Activated B cell treated with CpG ODN at 0.5 μM for 24 hours (primary cell): Measurements from ENCODE around the gene PEA15. TPM values are rescaled to one million over a fixed set of nuclear protein-coding genes. Genes with fewer than 3 reads are reported as not detected.

Experiments used
- ATAC-seq: fragments of 200-7000 bp; cut with Tn5 transposase; one replicate; pipeline ENCODE4 v1.10.0; 2021; ENCODE audit warnings: low read depth, mild to moderate bottlenecking, moderate library complexity
- CTCF ChIA-PET: fragments of 350-600 bp; sonication (Branson Sonifier 250); formaldehyde crosslinking; loops from one replicate; lab custom pipeline; 2021; ENCODE audit warnings: antibody characterized with exemption; lab: Charles Lee
- POLR2A ChIA-PET: fragments of 350-600 bp; sonication (Branson Sonifier 250); formaldehyde crosslinking; loops from one replicate; lab custom pipeline; 2021; ENCODE audit warnings: antibody characterized with exemption; lab: Charles Lee
- DNase-seq: peaks from one replicate; pipeline ENCODE4 v3.0.0; 2022
- H3K27ac Mint-ChIP-seq: one replicate; pipeline ENCODE4 v1.8.0; 2020; ENCODE audit warnings: mixed read lengths
- H3K27me3 Mint-ChIP-seq: one replicate; pipeline ENCODE4 v1.8.0; 2021; ENCODE audit warnings: mixed read lengths
- H3K36me3 Mint-ChIP-seq: one replicate; pipeline ENCODE4 v1.8.0; 2021; ENCODE audit warnings: low read depth, mixed read lengths
- H3K4me1 Mint-ChIP-seq: one replicate; pipeline ENCODE4 v1.8.0; 2021; ENCODE audit warnings: mixed read lengths
- H3K4me3 Mint-ChIP-seq: one replicate; pipeline ENCODE4 v1.8.0; 2020; ENCODE audit warnings: mild to moderate bottlenecking, mixed read lengths
- H3K9me3 Mint-ChIP-seq: one replicate; pipeline ENCODE4 v1.8.0; 2020; ENCODE audit warnings: mixed read lengths
- intact Hi-C: fragments of 100-400 bp; cut with micrococcal nuclease; formaldehyde crosslinking; loops from one replicate; pipeline ENCODE4 v1.15.1; 2024
- total RNA-seq: library from RNA; stranded (reverse); gene quantifications from 2 replicates; pipeline ENCODE4 v1.2.3, GENCODE V29; 2022
- TF ChIP-seq, protein P1 (sequence below): fragments of 200-600 bp; IDR thresholded peaks from one replicate; pipeline ENCODE4 v1.8.0; 2022; ENCODE audit warnings: antibody characterized with exemption, mild to moderate bottlenecking

Gene PEA15, protein sequence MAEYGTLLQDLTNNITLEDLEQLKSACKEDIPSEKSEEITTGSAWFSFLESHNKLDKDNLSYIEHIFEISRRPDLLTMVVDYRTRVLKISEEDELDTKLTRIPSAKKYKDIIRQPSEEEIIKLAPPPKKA
- total RNA-seq = 107 and 111 TPM in 2 replicates

DNA sequence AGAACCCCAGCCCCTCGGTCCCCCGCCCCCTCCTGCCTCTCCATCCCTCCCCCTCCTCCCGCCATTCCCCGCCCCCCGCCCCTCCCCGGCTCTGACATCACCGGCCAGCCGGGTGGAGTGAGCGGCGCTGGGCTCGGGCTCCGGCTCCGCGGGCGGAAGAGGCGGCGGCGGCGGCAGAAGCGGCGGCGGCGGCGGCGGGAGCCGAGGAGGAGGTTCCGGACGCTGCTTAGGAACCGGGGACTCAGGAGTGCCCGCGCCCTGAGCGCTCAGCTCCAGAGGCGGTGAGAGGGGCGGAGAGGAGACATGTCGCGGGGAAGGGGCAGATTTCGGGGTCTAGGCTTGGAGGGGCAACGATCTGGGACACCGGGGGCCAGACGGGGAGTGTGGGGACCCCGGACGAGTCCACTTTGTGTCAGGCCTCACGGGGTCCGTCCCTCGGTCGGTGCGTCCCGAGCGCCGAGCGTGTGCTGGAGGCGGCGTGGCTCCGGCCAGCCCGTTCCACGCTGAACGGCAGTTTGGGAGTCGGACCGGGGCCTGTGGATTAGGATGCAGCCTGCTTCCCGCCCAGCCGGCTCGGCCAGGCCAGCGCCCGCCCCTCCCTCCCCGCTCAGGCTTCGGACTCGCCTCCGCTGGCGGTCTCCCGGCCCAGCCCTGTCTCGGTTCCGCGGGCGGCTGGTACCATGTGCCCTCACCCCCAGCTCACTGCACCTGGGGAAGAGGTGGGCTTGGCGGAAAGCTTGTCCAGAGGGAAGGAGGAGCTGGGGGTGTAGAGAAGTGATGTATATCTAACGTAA, at the start of gene PEA15:
TSS of gene PEA15 (plus strand) at position 143 of the 794 bp plus-strand sequence. CDS start 6,161 bp downstream, outside the sequence.
- H3K27me3 Mint-ChIP-seq = no peaks in the 10 kb centered on the region
- H3K27ac Mint-ChIP-seq = peak within 1 kb of the TSS; percentile 95
- CTCF ChIA-PET = interaction anchor here (0.5 to 2.8 kb wide), 5 partner anchors 12 to 171 kb away, joined by 3 to 15 read pairs (median 7); no protein-coding TSS in a partner anchor
- H3K4me3 Mint-ChIP-seq = peak within 1 kb of the TSS; percentile 85
- DNase-seq (peak; percentile 69), ATAC-seq (peak; percentile 51)
- intact Hi-C loops = loop anchor here (10.0 kb wide), 1 partner anchor 1499 kb away; the partner anchor contains the start of gene FCRLA
- no peaks in the 10 kb centered on the region for H3K9me3 Mint-ChIP-seq
- peaks cover 40% of the 10 kb centered on the region for H3K36me3 Mint-ChIP-seq
- TF ChIP-seq, protein P1, sequence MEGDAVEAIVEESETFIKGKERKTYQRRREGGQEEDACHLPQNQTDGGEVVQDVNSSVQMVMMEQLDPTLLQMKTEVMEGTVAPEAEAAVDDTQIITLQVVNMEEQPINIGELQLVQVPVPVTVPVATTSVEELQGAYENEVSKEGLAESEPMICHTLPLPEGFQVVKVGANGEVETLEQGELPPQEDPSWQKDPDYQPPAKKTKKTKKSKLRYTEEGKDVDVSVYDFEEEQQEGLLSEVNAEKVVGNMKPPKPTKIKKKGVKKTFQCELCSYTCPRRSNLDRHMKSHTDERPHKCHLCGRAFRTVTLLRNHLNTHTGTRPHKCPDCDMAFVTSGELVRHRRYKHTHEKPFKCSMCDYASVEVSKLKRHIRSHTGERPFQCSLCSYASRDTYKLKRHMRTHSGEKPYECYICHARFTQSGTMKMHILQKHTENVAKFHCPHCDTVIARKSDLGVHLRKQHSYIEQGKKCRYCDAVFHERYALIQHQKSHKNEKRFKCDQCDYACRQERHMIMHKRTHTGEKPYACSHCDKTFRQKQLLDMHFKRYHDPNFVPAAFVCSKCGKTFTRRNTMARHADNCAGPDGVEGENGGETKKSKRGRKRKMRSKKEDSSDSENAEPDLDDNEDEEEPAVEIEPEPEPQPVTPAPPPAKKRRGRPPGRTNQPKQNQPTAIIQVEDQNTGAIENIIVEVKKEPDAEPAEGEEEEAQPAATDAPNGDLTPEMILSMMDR = no peak
- peaks cover 67% of the 10 kb centered on the region for H3K4me1 Mint-ChIP-seq
- POLR2A ChIA-PET = interaction anchor here (0.6 to 3.9 kb wide), 9 partner anchors 10 to 143 kb away, joined by 3 to 34 read pairs (median 5); partner anchors contain the start of genes DCAF8 and IGSF8

DNA sequence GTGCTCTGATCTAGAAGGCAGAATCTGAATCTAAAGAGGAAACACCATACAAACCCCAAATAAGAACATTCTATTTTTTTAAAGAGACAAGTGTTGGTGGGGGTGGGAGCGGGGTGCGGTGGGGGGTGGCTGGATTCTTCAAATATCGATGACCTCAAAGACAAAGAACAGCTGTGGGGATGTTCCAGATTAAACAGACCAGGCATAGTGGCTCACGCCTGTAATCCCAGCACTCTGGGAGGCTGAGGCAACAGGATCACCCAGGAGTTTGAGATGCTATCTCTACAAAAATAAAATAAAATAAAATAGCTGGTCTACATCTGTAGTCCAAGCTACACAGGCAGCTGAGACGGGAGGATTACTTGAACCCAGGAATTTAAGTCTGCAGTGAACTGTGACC, 48.8 kb upstream of the PEA15 start:
- H3K9me3 Mint-ChIP-seq = no peaks in the 10 kb centered on the region
- no peaks in the 10 kb centered on the region for H3K4me1 Mint-ChIP-seq

DNA sequence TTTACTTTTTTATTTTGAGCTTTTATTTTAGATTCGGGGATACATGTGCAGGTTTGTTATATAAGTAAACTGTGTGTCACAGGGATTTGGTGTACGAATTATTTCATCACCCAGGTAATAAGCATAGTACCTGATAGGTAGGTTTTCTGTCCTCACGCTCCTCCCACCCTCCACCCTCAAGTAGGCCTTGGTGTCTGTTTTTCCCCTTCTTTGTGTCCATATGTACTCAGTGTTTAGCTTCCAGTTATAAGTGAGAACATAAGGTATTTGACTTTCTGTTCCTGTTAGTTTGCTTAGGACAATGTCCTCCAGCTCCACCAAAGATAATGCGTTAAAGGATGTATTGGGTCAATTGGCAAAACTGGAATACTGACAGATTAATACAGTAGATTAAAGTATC, 48.0 kb upstream of the PEA15 start:
- ATAC-seq (no peak), DNase-seq (no peak)
- Mint-ChIP-seq H3K27me3 (peaks cover 6% of the 10 kb centered on the region), H3K4me3 (no peak overlapping the region), H3K36me3 (no peaks in the 10 kb centered on the region), H3K4me1 (peaks cover 1% of the 10 kb centered on the region), H3K27ac (no peak overlapping the region), H3K9me3 (no peaks in the 10 kb centered on the region)
- TF ChIP-seq, protein P1 = no peak
- CTCF ChIA-PET = no interaction called here
- intact Hi-C loops = no loop called here
- POLR2A ChIA-PET = no interaction called here

More for the DNA sequence above, 48.8 kb upstream of the PEA15 start:
- Mint-ChIP-seq H3K36me3 (no peaks in the 10 kb centered on the region), H3K4me3 (no peak overlapping the region), H3K27me3 (peaks cover 6% of the 10 kb centered on the region), H3K27ac (no peak overlapping the region)
- POLR2A ChIA-PET = no interaction called here
- intact Hi-C loops = no loop called here
- ATAC-seq (no peak), DNase-seq (no peak)
- CTCF ChIA-PET = no interaction called here
- TF ChIP-seq, protein P1 = no peak

DNA sequence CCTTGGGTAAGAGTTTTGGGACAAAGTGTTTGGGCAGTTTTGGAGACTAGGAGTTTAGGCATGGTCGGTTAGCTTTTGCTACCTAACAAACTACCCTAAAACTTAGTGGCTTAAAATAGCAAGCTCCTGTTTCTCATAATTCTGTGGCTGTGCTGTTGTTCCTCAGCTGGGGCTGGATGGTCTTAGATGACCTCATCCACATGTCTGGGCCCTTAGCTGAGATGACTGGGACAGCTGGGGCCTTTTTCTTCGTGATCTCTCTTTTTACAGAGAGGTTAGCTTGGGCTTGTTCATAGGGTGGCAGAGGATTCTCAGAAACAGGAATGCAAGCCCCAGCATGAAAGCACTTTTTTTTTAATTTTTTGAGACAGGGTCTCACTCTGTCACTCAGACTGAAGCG, 47.2 kb upstream of the PEA15 start:
- H3K9me3 Mint-ChIP-seq = no peaks in the 10 kb centered on the region
- ChIA-PET POLR2A (no interaction called here), CTCF (no interaction called here)
- H3K36me3 Mint-ChIP-seq = no peaks in the 10 kb centered on the region
- DNase-seq = no peak
- no peak for ATAC-seq
- H3K4me1 Mint-ChIP-seq = peaks cover 2% of the 10 kb centered on the region
- TF ChIP-seq, protein P1 = no peak
- H3K27ac Mint-ChIP-seq = no peak overlapping the region
- peaks cover 6% of the 10 kb centered on the region for H3K27me3 Mint-ChIP-seq
- H3K4me3 Mint-ChIP-seq = no peak overlapping the region
- intact Hi-C loops = no loop called here

DNA sequence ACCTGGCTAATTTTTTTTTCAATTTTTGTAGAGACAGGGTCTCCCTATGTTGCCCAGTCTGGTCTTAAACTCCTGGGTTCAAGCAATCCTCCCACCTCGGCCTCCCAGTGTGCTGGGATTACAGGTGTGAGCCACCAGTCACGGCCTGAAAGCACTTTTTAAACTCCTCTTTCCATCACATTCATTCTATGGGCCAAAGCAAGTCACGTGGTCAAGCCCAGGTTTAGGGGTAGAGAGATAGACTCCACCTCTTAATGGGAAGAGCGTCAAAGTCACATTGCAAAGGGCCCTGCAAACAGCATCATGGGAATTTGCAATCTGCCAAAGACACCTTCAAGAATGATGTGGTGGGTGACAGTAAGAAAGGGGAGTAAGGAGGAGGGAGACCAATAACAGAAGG, 46.6 kb upstream of the PEA15 start:
- ATAC-seq = no peak
- Mint-ChIP-seq H3K4me3 (no peak overlapping the region), H3K4me1 (peaks cover 2% of the 10 kb centered on the region), H3K27ac (no peak overlapping the region), H3K9me3 (no peaks in the 10 kb centered on the region), H3K36me3 (no peaks in the 10 kb centered on the region), H3K27me3 (peaks cover 6% of the 10 kb centered on the region)
- TF ChIP-seq, protein P1 = no peak
- CTCF ChIA-PET = interaction anchor here (1.4 kb wide), 1 partner anchor 133 kb away, joined by 5 read pairs; no protein-coding TSS in a partner anchor
- POLR2A ChIA-PET = no interaction called here
- DNase-seq = no peak
- intact Hi-C loops = no loop called here
